Fibroblast of lung (primary cell): ENCODE measurements around the gene GALNT18. TPM values are rescaled to one million over a fixed set of nuclear protein-coding genes. Genes with fewer than 3 reads are reported as not detected.

ENCODE experiments used
- DNase-seq, 2 donors: peaks; one replicate each; pipeline versions ENCODE4 v3.0.0 to v3.0.0-alpha.2; 2010; ENCODE audit warnings: low read depth in 2 of 2
- H2AFZ ChIP-seq: 2 replicates; pipeline ENCODE4 v1.5.1; 2012; ENCODE audit warnings: low read length, control low read depth, inconsistent platforms
- H3K27ac ChIP-seq: 2 replicates; pipeline ENCODE4 v1.5.1; 2011; ENCODE audit warnings: low read length, control low read depth; ENCODE audit not compliant: insufficient read depth
- H3K27me3 ChIP-seq: 2 replicates; pipeline ENCODE4 v1.5.1; 2011; ENCODE audit warnings: mild to moderate bottlenecking, low read length; ENCODE audit not compliant: control insufficient read depth, insufficient read depth
- H3K36me3 ChIP-seq: 2 replicates; pipeline ENCODE4 v1.5.1; 2011; ENCODE audit warnings: low read length; ENCODE audit not compliant: control insufficient read depth, insufficient read depth
- H3K4me1 ChIP-seq: 2 replicates; pipeline ENCODE4 v1.5.1; 2011; ENCODE audit warnings: low read length; ENCODE audit not compliant: control insufficient read depth, insufficient read depth; ENCODE audit errors: extremely low read depth
- H3K4me2 ChIP-seq: 2 replicates; pipeline ENCODE4 v1.5.1; 2011; ENCODE audit warnings: low read length, control low read depth; ENCODE audit not compliant: insufficient read depth; ENCODE audit errors: extremely low read depth
- H3K4me3 ChIP-seq, 4 experiments: fragments of 200-600 bp in 1 of 4; sonication (generic) in 1 of 4; replicated peaks in 1 of 4; 2 replicates each; pipeline ENCODE4 v1.5.1; 2011 to 2016; ENCODE audit warnings: low read length in 4 of 4, low read depth in 3 of 4, mild to moderate bottlenecking in 3 of 4, control low read depth in 2 of 4, inconsistent platforms in 1 of 4, mixed read lengths in 1 of 4; ENCODE audit not compliant: insufficient read depth in 1 of 4; ENCODE audit errors: control extremely low read depth in 1 of 4
- H3K79me2 ChIP-seq: 2 replicates; pipeline ENCODE4 v1.5.1; 2012; ENCODE audit warnings: mild to moderate bottlenecking, low read length, inconsistent platforms; ENCODE audit not compliant: control insufficient read depth, insufficient read depth
- H3K9ac ChIP-seq: 2 replicates; pipeline ENCODE4 v1.5.1; 2011; ENCODE audit warnings: mild to moderate bottlenecking, low read length, control low read depth; ENCODE audit not compliant: insufficient read depth
- H3K9me3 ChIP-seq: 2 replicates; pipeline ENCODE4 v1.5.1; 2012; ENCODE audit warnings: low read depth, low read length; ENCODE audit not compliant: control insufficient read depth, insufficient read depth
- H4K20me1 ChIP-seq: 2 replicates; pipeline ENCODE4 v1.5.1; 2011; ENCODE audit warnings: low read length; ENCODE audit not compliant: control insufficient read depth, insufficient read depth; ENCODE audit errors: extremely low read depth
- EZH2 ChIP-seq: IDR thresholded peaks from 2 replicates; pipeline ENCODE4 v1.5.1; 2012; ENCODE audit warnings: low read length, control low read depth, mild to moderate bottlenecking; ENCODE audit errors: missing control alignments
- polyA plus RNA-seq, 2 donors: library from polyadenylated mRNA; depleted of rRNA in 1 of 2; stranded (reverse) in 1 of 2; unstranded in 1 of 2; fragments of >200 nt; gene quantifications; 2 replicates each; pipeline ENCODE4 v1.2.1, GENCODE V29; 2011 to 2012; ENCODE audit warnings: missing spikeins in 1 of 2
- total RNA-seq: library from RNA; depleted of rRNA; stranded (reverse); fragments of >200 nt; gene quantifications from 2 replicates; pipeline ENCODE4 v1.2.1, GENCODE V29; 2014
- TF ChIP-seq, protein P1 (sequence below), 2 donors: IDR thresholded peaks in 1 of 2; conservative IDR thresholded peaks in 1 of 2; 1 replicate in 1 of 2; 2 replicates in 1 of 2; pipeline ENCODE4 v1.5.1; 2011 to 2012; ENCODE audit warnings: low read length in 2 of 2, control low read depth in 1 of 2, inconsistent platforms in 1 of 2, low read depth in 1 of 2, mild to moderate bottlenecking in 1 of 2

Gene GALNT18
- total and polyA plus RNA-seq, 2 donors (not counting 1 experiment from before 2014, with no cell fraction given): 0.50 to 19.3 TPM

DNA sequence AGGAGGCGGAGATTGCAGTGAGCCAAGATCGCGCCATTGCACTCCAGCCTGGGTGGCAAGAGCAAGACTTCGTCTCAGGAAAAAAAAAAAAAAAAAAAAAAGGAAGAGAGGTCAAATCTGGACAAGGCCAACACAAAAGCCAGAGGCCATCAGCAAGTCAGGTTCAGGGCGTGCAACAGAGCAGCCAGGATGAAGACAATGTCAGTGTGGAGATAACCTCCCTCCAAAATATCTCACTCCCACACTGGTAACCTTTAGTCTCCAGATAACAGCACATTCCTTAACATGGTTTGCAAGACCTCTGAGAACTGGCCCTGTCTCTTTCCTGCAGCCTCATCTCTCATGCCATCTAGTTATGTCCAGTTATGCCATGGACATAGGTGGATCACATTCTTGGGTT, 273.5 kb downstream of the GALNT18 start:
- Histone ChIP-seq H3K79me2 (no peaks in the 10 kb centered on the region), H3K4me1 (peaks cover 10% of the 10 kb centered on the region), H3K9me3 (no peaks in the 10 kb centered on the region), H4K20me1 (no peaks in the 10 kb centered on the region), H3K4me2 (no peak overlapping the region), H3K27me3 (peaks cover 2% of the 10 kb centered on the region), H3K27ac (no peak overlapping the region), H2AFZ (no peak overlapping the region), H3K36me3 (no peaks in the 10 kb centered on the region), H3K9ac (no peak overlapping the region), H3K4me3 (no peak overlapping the region)
- DNase-seq: no peak
- TF ChIP-seq, protein P1, sequence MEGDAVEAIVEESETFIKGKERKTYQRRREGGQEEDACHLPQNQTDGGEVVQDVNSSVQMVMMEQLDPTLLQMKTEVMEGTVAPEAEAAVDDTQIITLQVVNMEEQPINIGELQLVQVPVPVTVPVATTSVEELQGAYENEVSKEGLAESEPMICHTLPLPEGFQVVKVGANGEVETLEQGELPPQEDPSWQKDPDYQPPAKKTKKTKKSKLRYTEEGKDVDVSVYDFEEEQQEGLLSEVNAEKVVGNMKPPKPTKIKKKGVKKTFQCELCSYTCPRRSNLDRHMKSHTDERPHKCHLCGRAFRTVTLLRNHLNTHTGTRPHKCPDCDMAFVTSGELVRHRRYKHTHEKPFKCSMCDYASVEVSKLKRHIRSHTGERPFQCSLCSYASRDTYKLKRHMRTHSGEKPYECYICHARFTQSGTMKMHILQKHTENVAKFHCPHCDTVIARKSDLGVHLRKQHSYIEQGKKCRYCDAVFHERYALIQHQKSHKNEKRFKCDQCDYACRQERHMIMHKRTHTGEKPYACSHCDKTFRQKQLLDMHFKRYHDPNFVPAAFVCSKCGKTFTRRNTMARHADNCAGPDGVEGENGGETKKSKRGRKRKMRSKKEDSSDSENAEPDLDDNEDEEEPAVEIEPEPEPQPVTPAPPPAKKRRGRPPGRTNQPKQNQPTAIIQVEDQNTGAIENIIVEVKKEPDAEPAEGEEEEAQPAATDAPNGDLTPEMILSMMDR (conservative IDR thresholded peaks at IDR 0.05 in 1 of 2, IDR thresholded peaks at IDR 0.05 in 1 of 2; ENCODE audit: low read depth in 1 of 2, low read length in 2 of 2): no peak
- TF ChIP-seq EZH2: no peak

DNA sequence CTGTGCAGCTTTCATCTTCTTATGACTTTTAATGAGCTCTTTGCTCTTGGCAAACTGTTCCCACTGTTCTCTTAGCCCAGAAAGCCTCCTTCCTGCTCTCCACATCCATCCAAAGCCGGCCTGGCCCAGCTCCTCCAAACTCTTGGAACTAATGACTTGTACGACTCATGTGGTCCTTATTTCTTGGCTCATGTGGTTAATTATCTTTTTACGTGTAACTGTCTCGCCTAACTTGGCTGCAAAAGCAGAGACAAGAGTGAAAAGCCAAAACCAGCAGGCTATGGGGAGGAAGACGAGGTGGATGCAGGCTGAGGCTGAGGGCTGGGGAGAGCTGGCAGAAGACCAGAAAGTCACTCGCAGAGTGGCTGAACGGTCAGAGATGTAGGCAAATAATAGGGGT, 274.2 kb downstream of the GALNT18 start:
- no peaks in the 10 kb centered on the region for H3K36me3 ChIP-seq
- H3K9me3 ChIP-seq: no peaks in the 10 kb centered on the region
- no peaks in the 10 kb centered on the region for H3K79me2 ChIP-seq
- H3K27me3 ChIP-seq: peaks cover 2% of the 10 kb centered on the region
- H3K9ac ChIP-seq: no peak overlapping the region
- H2AFZ ChIP-seq: no peak overlapping the region
- peaks cover 10% of the 10 kb centered on the region for H3K4me1 ChIP-seq
- H4K20me1 ChIP-seq: no peaks in the 10 kb centered on the region
- TF ChIP-seq, protein P1 (conservative IDR thresholded peaks at IDR 0.05 in 1 of 2, IDR thresholded peaks at IDR 0.05 in 1 of 2; ENCODE audit: low read depth in 1 of 2, low read length in 2 of 2): no peak
- TF ChIP-seq EZH2: no peak
- no peak overlapping the region for H3K27ac ChIP-seq
- no peak overlapping the region for H3K4me3 ChIP-seq
- peak in 1 of 2 donors; percentile 12 for DNase-seq
- H3K4me2 ChIP-seq: no peak overlapping the region

- Histone ChIP-seq H3K27me3 (peaks cover 2% of the 10 kb centered on the region), H3K4me2 (no peak overlapping the region), H3K4me3 (no peak overlapping the region), H2AFZ (no peak overlapping the region), H3K9me3 (no peaks in the 10 kb centered on the region), H4K20me1 (no peaks in the 10 kb centered on the region), H3K79me2 (no peaks in the 10 kb centered on the region), H3K9ac (no peak overlapping the region), H3K36me3 (no peaks in the 10 kb centered on the region), H3K4me1 (peaks cover 10% of the 10 kb centered on the region), H3K27ac (no peak overlapping the region)
- no peak for DNase-seq
- TF ChIP-seq EZH2: no peak
- TF ChIP-seq, protein P1 (conservative IDR thresholded peaks at IDR 0.05 in 1 of 2, IDR thresholded peaks at IDR 0.05 in 1 of 2; ENCODE audit: low read depth in 1 of 2, low read length in 2 of 2): no peak
Measured at GRCh38 chr11:11346303-11346702, 275.5 kb downstream of the GALNT18 start.
